ENCODE data around the gene UBP1.
"Not testable (repeated sequence)": the region's sequence is repeated elsewhere in the genome, so short reads cannot be mapped to it uniquely, and the experiment has no call there.

Gene UBP1

GRCh38 chr3:33388374-33389100, 51.7 kb downstream of the UBP1 start:
- no peak for DNase-seq

GRCh38 chr3:33386631-33387030, 53.6 kb downstream of the UBP1 start:
- no peak for DNase-seq

- DNase-seq = no peak
Observed at GRCh38 chr3:33385423-33385822, 54.8 kb downstream of the UBP1 start.

- no peak for DNase-seq
Observed at GRCh38 chr3:33383951-33384350, 56.3 kb downstream of the UBP1 start.

- DNase-seq = no peak
Observed at GRCh38 chr3:33380653-33381052, 59.6 kb downstream of the UBP1 start.

- DNase-seq = no peak
Observed at GRCh38 chr3:33377931-33378330, 62.3 kb downstream of the UBP1 start.

- no peak for DNase-seq
Observed at GRCh38 chr3:33377489-33377888, 62.7 kb downstream of the UBP1 start.

- DNase-seq = no peak
Observed at GRCh38 chr3:33373082-33373437, 67.1 kb downstream of the UBP1 start.

GRCh38 chr3:33372218-33373081, 67.8 kb downstream of the UBP1 start:
- DNase-seq = no peak

GRCh38 chr3:33364531-33365128, 75.6 kb downstream of the UBP1 start:
- no peak for DNase-seq

GRCh38 chr3:33364060-33364459, 76.1 kb downstream of the UBP1 start:
- no peak for DNase-seq

- no peak for DNase-seq
Observed at GRCh38 chr3:33363113-33363800, 76.9 kb downstream of the UBP1 start.

- no peak for DNase-seq
Observed at GRCh38 chr3:33360136-33360825, 79.9 kb downstream of the UBP1 start.

GRCh38 chr3:33358172-33358781, 81.9 kb downstream of the UBP1 start:
- DNase-seq = no peak

GRCh38 chr3:33355611-33356010, 84.6 kb downstream of the UBP1 start:
- no peak for DNase-seq

- DNase-seq = no peak
Observed at GRCh38 chr3:33339758-33340157, 100.4 kb downstream of the UBP1 start.

- not testable (repeated sequence) for DNase-seq
Observed at GRCh38 chr3:33338936-33339465, 101.2 kb downstream of the UBP1 start.

All from NCI-H1417 treated with DMSO at 0.1 percent for 48 hours (cell line).